Pancreas (tissue), 10 donors: Measurements from ENCODE around the gene ANKRD27. TPM values are rescaled to one million over a fixed set of nuclear protein-coding genes. Genes with fewer than 3 reads are reported as not detected.
A peak's percentile ranks its signal among the peaks of the same experiment; 100 is the strongest.

Source experiments
- ATAC-seq, 4 donors: fragments of 200-7000 bp; cut with Tn5 transposase; one replicate each; pipeline versions ENCODE4 v1.8.0 to v1.9.1; 2020; ENCODE audit warnings: mild to moderate bottlenecking in 4 of 4, moderate library complexity in 4 of 4
- DNase-seq, 6 donors: peaks; one replicate each; pipeline ENCODE4 v3.0.0-alpha.2; 2020
- FAIRE-seq: peaks from 2 replicates; lab custom pipeline; 2012; peaks lifted over from hg19 to GRCh38; lab: Jason Lieb, UNC
- H3K27ac ChIP-seq, 4 donors: fragments of 200-600 bp; sonication (generic); 1 replicate in 3 of 4; 2 replicates in 1 of 4; pipeline versions ENCODE4 v1.5.0 to v1.8.0; 2020
- H3K27me3 ChIP-seq, 4 donors: fragments of 200-600 bp; one replicate each; pipeline ENCODE4 v1.8.0; 2021
- H3K36me3 ChIP-seq, 3 donors: fragments of 200-600 bp; sonication (generic) in 1 of 3; one replicate each; pipeline versions ENCODE4 v1.5.0 to v1.8.0; 2020 to 2021
- H3K4me1 ChIP-seq, 3 donors: fragments of 200-600 bp; one replicate each; pipeline ENCODE4 v1.8.0; 2021
- H3K4me3 ChIP-seq, 4 donors: fragments of 200-600 bp; sonication (generic) in 2 of 4; one replicate each; pipeline versions ENCODE4 v1.5.0 to v1.8.0; 2020 to 2021
- H3K9me3 ChIP-seq, 4 donors: fragments of 200-600 bp; one replicate each; pipeline ENCODE4 v1.8.0; 2021
- CTCF ChIP-seq, 4 donors: fragments of 200-600 bp; sonication (generic) in 3 of 4; IDR thresholded peaks; one replicate each; pipeline versions ENCODE4 v1.5.0 to v1.8.0; 2021; ENCODE audit warnings: antibody characterized with exemption in 4 of 4
- WGBS, 2 donors: extraction: QIAGEN DNeasy Blood & Tissue Kit; methylation state at CpG; one replicate each; pipeline ENCODE4 v1.1.7; 2013; 5-methylcytosine and 5-hydroxymethylcytosine counted together
- intact Hi-C, 3 donors: fragments of 100-400 bp; cut with DNase I; formaldehyde crosslinking; loops; one replicate each; pipeline versions ENCODE4 v1.11.1 to v1.14.2; 2022
- polyA plus RNA-seq, 2 donors: library from polyadenylated mRNA; stranded (reverse); fragments of 200-250 nt; gene quantifications; one replicate each; pipeline ENCODE4 v1.2.3, GENCODE V29; 2013
- total RNA-seq, 6 donors: library from RNA; stranded (reverse); fragmentation: NEBNext Ultra II Directional in 4 of 6; extraction: Animal tissue kit (Norgen Biotek cat#: 25700) in 4 of 6; gene quantifications; one replicate each; pipeline versions ENCODE4 v1.2.1 to v1.2.4, GENCODE V29; 2021 to 2023
- donor health status: healthy with polysubstance abuse.
- donor health status: DM: no; HTN: no; CAD: no; lungs with moderate emphysema.
- donor health status: DM: no; HTN: no; CAD: no.
- donor health status: control.
- donor health status: control.
- donor health status: Bipolar disorder and iron deficiency.
- donor health status: DM: yes; HTN: yes; CAD: no.
- donor health status: DM: no; HTN: no; CAD: no.
- donor health status: DM: no; HTN: no; CAD: no.
- donor health status: DM: yes; HTN: yes; CAD: no.

The ANKRD27 gene
- total and polyA plus RNA-seq, 8 donors, result 4.5 to 17.6 (median 9.6) TPM

- Histone ChIP-seq H3K36me3 (no peaks in the 10 kb centered on the region), H3K27me3 (no peaks in the 10 kb centered on the region), H3K27ac (peak overlapping the region in 3 of 4 donors; percentile 75 to 81 (median 81)), H3K4me1 (peaks cover 0 to 28% (median 0%) of the 10 kb centered on the region in 3 donors), H3K4me3 (peak overlapping the region; percentile 54 to 74 (median 64)), H3K9me3 (no peaks in the 10 kb centered on the region)
- peak in 2 of 4 donors; percentile 2 to 10 for ATAC-seq
- intact Hi-C loops, result no loop called here
- FAIRE-seq, result no peak
- TF ChIP-seq CTCF (IDR thresholded peaks at IDR 0.05), result no peak
- DNase-seq, result no peak
- 42 to 47% methylated on average over 7 of the region's 7 CpGs for WGBS, 2 donors
These were observed 17.7 kb upstream of the ANKRD27 start for GRCh38 chr19:32692727-32693061.

- no peak for FAIRE-seq
- Histone ChIP-seq H3K27ac (peak overlapping the region; percentile 51 to 81 (median 78)), H3K4me1 (peaks cover 0 to 24% (median 0%) of the 10 kb centered on the region in 3 donors)
These were observed 17.2 kb upstream of the ANKRD27 start for GRCh38 chr19:32691952-32692726.

GRCh38 chr19:32691291-32691951 is 16.4 kb upstream of the ANKRD27 start, which contains the start of gene NUDT19:
NUDT19 (plus strand) TSS chr19:32691821; CDS start chr19:32691961, 140 bp downstream.
- peaks cover 0 to 24% (median 0%) of the 10 kb centered on the region in 3 donors for H3K4me1 ChIP-seq
- ATAC-seq (peak; percentile 94 to 97 (median 96)), DNase-seq (peak; percentile 87 to 96 (median 89)), FAIRE-seq (no peak)
- H3K27ac ChIP-seq, result peak within 1 kb of the TSS; percentile 51 to 81 (median 78)
- intact Hi-C loops, result no loop called here
- H3K4me3 ChIP-seq, result peak within 1 kb of the TSS; percentile 54 to 74 (median 64)
- TF ChIP-seq CTCF (IDR thresholded peaks at IDR 0.05), result no peak
- H3K9me3 ChIP-seq, result no peaks in the 10 kb centered on the region
- no peaks in the 10 kb centered on the region for H3K27me3 ChIP-seq
- 4% methylated on average over 26 to 32 of the region's 32 CpGs for WGBS, 2 donors
- H3K36me3 ChIP-seq, result no peaks in the 10 kb centered on the region

More at GRCh38 chr19:32691952-32692726, 17.2 kb upstream of the ANKRD27 start:
- DNase-seq (peak; percentile 52 to 85 (median 61)), ATAC-seq (peak; percentile 61 to 75 (median 70))
- TF ChIP-seq CTCF (IDR thresholded peaks at IDR 0.05), result no peak
- Histone ChIP-seq H3K9me3 (no peaks in the 10 kb centered on the region), H3K4me3 (peak overlapping the region; percentile 54 to 74 (median 64)), H3K27me3 (no peaks in the 10 kb centered on the region), H3K36me3 (no peaks in the 10 kb centered on the region)
- intact Hi-C loops, result no loop called here
- WGBS, 2 donors, result 4 to 6% methylated on average over 81 to 93 of the region's 93 CpGs

GRCh38 chr19:32688311-32688710 is 13.3 kb upstream of the ANKRD27 start:
- no peak for ATAC-seq
- H3K27me3 ChIP-seq, result no peaks in the 10 kb centered on the region

More at GRCh38 chr19:32688311-32688710, 13.3 kb upstream of the ANKRD27 start:
- DNase-seq (no peak), FAIRE-seq (no peak)
- Histone ChIP-seq H3K9me3 (no peaks in the 10 kb centered on the region), H3K4me3 (no peak overlapping the region), H3K36me3 (no peaks in the 10 kb centered on the region), H3K27ac (no peak overlapping the region), H3K4me1 (peaks cover 0 to 17% (median 0%) of the 10 kb centered on the region in 3 donors)
- no peak for TF ChIP-seq CTCF (IDR thresholded peaks at IDR 0.05)
- 93 to 94% methylated on average over 1 of the region's 1 CpG for WGBS, 2 donors
- intact Hi-C loops, result no loop called here
